NCI-H128 (cell line): Measurements from ENCODE around the gene AP1G2.
"Not testable (repeated sequence)": the region's sequence is repeated elsewhere in the genome, so short reads cannot be mapped to it uniquely, and the experiment has no call there.

Experiments
- DNase-seq: peaks from one replicate; lab custom pipeline; 2025; ENCODE audit not compliant: unreplicated experiment; lab: John Stamatoyannopoulos, UW

The AP1G2 gene, protein sequence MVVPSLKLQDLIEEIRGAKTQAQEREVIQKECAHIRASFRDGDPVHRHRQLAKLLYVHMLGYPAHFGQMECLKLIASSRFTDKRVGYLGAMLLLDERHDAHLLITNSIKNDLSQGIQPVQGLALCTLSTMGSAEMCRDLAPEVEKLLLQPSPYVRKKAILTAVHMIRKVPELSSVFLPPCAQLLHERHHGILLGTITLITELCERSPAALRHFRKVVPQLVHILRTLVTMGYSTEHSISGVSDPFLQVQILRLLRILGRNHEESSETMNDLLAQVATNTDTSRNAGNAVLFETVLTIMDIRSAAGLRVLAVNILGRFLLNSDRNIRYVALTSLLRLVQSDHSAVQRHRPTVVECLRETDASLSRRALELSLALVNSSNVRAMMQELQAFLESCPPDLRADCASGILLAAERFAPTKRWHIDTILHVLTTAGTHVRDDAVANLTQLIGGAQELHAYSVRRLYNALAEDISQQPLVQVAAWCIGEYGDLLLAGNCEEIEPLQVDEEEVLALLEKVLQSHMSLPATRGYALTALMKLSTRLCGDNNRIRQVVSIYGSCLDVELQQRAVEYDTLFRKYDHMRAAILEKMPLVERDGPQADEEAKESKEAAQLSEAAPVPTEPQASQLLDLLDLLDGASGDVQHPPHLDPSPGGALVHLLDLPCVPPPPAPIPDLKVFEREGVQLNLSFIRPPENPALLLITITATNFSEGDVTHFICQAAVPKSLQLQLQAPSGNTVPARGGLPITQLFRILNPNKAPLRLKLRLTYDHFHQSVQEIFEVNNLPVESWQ

DNA sequence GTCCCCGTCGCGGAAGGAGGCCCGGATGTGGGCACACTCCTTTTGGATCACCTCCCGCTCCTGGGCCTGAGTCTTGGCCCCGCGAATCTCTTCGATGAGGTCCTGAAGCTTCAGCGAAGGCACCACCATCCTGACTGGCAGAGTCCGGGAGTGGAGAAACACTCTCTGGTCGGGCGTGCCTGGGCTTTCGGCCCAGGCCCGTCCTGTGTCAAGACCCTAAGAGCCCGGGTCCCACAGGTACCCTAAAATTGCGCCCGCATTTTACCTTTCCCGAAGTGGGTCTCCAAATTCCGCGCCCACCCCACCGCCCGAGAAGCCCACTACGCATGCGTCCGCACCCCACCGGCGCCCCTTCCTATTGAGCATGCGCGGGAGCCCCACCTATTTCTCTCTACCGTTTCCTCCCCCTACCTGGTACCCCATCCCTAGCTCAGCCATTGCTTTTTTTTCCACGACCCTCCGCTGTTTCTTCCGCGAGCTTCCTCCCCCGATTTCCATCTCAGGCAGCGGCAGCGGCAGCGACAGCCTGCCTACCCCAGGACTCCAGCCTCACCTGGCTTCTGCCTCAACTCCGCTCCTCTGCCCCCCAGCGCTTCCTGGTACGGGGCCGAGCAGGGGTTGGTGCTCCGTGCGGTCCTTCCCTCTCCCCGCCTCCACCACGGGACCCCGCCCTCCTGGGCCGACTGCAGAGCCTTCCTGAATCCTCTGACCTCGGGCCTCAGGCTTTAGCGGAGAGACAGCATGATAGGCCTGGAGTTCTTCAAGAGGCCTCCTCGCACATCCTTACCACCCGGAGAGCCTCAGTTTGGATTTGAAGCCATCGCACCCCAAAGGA is at the start of gene AP1G2:
Gene AP1G2 (minus strand): TSS at position 606 of the 835 bp plus-strand sequence. CDS start 477 bp downstream, at position 129.
- DNase-seq, result peak; percentile 68

DNA sequence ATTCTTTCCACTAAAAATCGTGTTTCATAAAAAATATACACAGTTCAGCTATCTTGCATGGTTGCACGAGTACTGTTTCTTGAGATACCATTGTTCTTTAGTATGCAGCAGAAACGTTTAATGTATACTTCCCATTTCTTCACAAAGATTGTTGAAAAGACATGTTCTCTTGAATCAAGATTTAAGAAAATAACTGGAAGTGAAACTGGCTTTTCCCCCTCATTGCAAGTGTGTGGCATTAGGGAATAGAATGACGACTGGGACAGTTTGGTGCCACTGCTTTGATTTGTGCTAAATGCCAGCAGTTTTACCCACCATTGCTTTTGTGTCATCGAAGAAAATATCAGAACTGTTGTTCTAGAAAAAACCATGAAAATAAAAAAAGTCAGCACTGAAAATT is 48.3 kb upstream of the AP1G2 start:
- DNase-seq, result no peak

DNA sequence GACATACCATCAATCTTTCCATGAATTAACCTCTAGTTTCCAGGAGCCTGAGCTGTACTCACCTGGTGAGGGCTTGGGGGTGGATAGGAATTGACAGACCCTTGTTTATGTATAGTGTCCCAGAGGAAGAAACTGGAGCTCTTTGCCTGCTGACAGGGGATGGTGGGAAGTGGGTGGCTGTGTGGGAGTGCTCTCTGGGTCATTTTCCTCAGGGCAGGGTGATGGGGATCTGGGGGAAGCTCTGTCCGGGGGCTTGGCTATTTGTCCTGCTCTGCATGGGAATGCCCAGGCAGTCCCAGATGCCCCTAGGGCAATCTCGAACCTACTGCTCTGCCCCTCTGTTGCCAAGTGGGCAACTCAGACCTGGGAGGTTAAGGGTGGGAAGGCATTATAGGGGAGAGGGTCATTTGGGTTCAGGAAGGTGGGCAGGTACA is 46.8 kb upstream of the AP1G2 start:
- DNase-seq, result no peak

DNA sequence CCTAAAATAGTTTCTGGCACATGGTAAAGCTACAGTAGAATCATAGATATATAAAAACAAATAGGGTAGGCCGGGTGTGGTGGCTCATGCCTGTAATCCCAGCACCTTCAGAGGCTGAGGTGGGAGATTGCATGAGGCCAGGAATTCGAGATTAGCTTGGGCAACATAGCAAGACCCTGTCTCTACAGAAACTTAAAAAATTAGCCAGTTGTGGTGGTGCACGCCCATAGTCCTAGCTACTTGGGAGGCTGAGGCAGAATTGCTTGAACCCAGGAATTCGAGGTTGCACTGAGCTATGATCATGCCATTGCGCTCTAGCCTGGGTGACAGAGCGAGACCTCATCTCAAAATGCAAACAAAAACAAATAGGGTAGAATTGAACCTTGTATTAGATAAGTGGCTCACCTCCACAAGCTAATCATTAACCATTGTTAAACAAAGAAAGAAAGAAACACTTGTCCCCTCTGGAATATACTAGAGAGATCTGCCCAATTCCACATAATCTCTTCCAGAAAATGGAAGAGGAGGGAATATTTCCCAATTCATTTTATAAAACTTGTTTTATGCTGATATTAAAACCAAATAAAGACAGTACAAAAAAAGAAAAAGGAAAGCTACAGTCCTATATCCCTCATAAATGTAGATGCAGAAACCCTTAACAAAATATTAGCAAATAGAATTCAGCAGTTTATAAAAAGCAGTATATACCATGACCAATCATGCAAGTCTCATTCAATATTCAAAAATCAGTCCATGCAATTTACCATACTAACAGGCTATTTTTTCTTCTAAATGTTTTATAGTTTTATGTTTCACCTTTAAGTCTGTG is 45.9 kb upstream of the AP1G2 start:
- no peak for DNase-seq

DNA sequence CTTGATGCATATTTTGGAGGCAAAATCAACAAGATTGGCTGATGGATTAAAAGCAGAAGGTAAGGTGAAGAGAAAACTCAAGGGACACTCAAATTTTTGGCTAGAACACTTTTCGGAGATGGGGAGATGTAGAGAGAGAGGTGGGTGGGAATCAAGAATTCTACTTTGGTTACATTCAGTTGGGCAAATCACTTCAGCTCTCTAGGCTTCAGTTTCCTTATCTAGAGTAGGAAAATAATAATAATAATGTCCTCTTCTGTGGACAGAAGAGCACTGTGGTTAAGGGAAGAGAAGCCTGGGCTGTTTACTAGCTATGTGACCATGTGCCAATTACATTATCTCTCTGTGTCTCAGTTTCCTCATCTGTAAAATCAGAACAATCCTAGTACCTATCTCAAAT is 45.2 kb upstream of the AP1G2 start:
- DNase-seq, result no peak

DNA sequence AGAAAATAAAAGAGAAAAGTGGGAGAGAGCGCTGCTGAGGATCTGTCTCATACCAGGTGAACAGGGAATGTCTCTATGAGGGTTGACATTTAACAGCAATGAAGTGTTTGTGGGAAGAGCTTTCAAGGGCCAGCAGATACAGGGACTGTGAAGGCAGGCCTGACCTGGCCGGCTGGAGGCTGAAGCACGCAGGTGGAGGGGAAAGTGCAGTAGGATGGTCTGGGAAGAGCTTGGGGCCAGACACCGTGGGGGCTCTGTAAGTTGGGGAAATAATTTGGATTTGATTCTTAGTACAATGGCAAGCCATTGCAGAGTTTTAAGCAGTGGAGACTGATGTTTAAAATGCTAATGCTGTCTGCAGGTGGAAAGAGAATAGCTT is 44.8 kb upstream of the AP1G2 start:
- no peak for DNase-seq

DNA sequence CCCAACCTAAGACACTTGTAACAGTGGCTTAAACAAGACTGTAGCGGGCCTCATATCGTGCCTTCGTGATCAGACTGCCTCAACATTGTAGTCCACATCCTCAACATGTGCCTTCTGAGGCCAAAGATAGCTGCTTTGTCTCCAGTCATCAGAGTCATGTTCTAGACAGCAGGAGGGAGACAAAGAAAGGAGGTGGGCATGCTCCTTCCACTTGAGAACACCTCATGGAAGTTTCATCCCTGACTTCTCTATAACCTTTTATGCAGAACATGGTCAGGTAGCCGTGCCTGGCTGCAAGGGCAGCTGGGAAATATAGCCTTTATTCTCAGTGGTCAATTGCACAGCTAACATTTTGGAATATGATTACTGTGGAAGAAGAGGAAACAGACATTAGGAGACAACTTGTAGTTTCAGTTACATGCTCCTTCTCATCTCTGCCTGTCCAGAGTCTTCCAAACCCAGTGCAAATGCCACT is 43.3 kb upstream of the AP1G2 start:
- no peak for DNase-seq

DNA sequence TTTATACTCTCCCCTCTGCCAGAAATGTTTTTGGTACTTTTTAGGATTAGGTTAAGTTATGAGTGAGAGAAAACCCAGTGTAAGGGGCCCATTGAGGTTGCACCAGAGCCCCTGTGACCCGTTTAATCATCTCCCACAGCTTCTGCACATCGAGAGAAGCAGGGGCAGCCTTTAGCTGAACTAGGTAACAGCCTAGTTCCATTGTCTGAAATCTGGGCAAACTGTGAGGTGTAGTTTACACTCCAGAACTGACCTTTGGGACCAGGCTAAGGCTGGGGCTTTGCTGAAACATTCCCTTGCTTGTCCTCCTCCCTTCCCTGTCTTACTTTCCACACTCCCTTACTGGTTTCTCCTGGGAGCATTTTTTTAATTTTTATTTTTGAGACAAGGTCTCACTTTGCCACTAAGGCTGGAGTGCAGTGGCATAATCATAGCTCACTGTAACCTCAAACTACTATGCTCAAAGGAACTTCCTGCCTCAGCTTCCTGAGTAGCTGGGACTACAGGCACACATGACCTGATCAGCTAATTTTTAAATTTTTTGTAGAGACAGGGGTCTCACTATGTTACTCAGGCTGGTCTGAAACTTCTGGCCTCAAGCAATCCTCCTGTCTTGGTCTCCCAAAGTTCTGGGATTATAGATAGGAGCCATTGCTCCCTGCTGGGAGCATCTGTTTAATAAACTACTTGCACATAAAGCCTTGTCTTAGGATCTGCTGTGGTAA is 42.7 kb upstream of the AP1G2 start:
- no peak for DNase-seq

DNA sequence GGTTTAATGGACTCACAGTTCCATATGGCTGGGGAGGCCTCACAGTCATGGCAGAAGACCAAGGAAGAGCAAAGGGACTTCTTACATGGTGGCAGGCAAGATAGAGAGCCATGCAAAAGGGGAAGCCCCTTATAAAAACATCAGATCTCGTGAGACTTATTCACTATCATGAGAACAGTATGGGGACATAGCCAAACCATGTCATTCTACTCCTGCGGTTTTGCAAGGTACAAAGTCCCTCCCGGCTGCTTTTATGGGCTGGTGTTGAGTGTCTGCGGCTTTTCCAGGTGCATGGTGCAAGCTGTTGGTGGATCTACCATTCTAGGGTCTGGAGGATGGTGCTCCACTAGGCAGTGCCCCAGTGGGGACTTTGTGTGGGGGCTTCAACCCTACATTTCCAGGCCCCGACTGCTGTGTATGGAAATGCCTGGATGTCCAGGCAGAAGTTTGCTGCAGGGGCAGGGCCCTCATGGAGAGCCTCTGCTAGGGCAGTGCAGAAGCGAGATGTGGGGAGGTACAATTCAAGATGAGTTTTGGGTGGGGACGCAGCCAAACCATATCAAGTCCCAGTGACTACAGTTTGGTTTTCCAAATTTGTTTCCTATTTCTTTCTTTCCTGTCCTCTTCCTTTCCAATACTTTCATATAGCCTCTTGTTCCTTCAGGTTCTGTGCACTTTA is 42.0 kb upstream of the AP1G2 start:
- DNase-seq, result not testable (repeated sequence)

DNA sequence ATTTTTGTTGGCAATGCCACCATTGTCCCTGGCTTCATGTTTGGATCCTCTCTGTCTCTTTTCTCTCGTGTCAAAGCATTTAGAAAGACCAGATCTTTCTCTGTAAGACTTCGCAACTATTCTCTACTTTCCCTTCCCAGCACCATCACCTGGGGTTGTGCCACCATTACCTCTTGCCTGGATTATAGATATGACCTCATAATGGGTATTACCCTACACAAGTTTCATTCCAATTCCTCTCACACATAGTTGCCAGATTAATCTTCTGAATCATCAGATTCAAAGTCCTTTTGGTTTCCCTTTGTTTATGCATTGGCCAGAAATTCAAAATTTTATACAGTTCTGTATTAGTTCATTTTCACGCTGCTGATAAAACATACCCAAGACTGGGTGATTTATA is 41.4 kb upstream of the AP1G2 start:
- DNase-seq, result no peak

DNA sequence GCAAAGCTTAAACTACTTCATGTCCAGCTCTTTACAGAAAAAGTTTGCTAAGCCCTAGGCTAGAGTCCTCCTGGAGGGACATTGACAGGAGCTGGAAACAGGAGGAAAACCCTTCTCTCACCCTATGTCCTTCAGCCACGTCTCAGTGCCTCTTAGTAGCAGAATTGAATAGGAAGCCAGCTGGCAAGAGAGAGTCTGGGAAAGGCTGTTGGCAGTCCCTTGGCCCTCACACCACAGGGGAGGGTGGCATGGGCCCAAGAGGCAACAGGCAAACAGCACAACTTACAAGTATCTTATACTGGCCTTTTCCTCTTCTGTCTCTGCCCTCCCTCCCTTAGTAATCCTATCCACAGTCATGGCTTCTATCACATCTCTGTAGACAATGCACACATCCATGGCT is 40.9 kb upstream of the AP1G2 start:
- no peak for DNase-seq

DNA sequence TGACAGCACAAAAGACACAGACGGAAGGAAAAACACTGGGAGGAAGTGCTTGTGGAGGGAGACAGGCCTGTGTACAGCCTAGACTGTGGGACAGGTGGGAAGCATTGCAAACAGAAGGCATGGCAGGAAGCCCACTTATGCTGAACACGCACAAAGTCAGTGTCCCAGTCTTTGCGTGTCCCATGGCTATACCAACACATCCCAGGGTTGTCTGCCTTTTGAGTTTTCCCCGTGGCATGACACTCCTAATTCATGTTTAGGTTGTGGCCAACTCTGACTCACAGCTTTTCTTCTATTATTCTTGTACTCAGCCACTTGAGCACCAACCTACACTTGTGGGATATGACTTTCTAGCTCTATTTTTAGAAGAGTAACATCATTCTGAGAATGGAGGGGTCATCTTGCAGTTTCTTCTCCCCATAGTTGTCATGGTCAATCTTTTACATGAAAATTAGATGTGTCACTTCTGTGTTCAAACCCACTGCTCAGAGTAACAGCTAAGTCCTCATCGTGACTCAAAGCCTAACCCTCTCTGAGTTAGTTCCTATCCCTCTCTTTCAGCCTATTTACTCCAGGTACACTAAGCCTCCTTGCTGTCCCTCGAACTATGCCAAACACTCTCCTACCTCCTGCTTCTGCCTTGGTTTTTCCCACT is 38.5 kb upstream of the AP1G2 start:
- DNase-seq, result no peak

DNA sequence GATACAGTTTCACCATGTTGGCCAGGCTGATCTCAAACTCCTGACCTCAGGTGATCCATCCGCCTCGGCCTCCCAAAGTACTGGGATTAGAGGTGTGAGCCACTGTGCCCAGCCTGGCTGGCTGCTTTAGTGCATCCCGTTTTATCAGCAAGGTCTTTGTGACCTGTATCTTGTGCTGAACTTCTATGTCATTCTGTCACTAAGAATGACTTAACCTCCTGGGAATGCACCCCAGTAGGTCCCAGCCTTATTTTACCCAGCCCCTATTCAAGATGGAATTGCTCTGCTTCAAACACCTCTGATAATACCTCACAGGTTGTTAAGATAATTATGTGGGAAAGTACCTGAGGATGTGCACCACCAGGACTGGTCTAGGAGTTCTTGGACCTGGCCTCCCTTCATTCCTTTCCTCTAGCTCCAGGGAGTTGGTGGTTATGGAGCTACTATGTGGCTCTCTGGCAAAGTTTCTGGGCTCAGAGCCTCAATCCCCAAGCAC is 37.1 kb upstream of the AP1G2 start:
- DNase-seq, result no peak

DNA sequence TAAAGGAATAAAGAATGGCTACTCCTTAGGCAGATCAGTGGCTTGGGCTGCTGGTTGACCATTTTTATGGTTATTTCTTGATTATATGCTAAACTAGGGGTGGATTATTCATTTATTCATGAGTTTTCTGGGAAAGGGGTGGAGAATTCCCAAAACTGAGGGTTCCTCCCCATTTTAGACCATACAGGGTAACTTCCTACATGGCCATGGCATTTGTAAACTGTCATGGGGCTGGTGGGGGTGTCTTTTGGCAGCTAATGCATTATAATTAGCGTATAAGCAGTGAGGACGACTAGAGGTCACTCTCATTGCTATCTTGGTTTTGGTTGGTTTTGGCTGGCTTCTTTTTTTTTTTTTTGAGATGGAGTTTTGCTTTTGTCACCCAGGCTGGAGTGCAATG is 36.6 kb upstream of the AP1G2 start:
- DNase-seq, result no peak

DNA sequence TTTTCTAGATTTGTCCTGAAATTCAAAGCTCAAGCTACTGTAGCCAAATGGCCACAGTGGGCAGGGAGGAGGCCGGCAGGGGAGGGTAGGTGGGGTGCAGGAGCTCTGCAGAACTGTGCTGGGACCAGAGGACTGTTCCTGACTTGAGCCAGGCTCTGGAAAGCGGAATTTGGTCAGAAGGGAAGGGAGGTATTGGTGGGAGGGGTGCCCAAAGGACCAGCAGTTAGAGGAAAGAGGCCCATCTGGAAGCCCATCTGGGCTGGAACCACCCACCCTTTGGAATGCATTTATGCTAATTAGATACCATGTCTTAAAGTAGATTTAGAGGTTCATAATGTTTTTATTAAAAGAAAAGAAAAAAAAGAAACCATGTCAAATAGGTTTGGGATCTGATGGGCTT is 35.5 kb upstream of the AP1G2 start:
- no peak for DNase-seq

DNA sequence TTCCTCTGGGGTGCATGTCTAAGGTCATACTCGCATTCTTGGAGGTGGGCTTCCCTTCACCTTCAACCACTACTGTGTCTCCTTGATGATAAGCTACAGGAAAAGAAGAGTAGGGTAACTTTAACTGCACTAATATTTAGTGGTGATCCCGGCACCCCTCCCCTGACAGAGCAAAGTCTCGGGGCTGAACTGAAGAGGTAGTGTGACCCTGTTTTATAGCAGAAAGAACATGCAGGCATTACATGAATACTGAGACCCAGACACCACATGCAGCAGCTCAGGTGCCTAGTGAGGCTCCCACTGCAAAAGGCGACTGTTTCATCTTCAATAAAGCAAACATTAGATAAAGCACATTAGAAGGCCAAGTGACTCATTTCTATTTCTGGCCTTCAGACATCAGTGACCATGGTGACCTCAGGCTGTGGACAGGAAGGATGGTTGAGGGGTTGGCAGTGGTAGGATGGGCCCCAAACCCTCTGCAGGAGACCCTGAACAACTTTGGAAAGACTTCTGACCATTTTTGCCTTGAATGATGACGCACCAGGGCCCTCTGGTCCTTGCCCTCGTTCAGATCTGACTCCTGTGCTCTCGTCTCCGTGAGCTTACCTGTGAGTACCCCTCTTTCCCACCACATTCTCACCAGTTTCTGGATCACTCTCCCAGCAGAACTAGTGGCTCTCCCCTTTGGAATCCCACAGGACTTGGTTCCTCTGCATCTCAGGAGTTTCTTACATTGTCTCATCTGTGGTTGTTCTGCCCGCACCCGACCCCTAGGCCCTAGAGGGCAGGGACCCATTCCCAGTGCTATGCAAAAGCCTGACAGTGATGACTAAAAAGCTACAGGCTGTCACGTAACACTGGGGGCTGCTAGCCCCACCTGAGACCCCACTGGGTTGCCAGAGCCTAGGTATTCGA is 34.8 kb upstream of the AP1G2 start:
- DNase-seq, result no peak

DNA sequence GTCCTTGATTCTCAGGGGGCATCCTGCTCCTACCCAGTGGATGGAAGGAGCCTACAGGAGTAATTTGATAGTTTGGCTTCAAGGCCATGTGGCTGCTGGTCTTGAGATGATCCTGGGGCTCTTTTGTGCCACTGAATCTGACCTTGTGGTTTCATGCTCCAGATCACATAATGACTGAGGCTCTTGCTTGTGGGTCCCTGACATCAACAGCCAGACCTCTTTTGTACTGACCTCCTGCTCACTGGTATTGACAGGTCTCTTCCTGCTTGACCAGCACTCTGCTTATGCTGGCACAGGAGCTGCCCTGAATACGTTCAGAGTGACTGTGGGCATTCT is 34.2 kb upstream of the AP1G2 start:
- no peak for DNase-seq

DNA sequence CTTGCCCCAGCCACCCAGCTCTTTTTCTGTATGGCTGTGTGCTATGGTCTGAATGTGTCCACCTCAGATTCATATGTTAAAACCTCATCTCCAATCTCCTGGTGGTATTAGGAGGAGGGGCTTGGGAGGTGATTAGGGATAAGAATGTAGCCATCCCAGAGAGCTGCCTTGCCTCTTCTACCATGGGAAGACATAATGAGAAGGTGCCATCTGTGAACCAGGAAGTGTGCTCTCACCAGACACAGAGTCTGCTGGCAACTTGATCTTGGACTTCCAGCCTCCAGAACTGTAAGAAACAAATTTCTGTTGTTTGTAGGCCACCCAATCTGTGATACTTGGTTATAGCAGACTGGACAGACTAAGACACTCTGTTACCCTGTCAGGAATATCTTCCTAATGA is 33.8 kb upstream of the AP1G2 start:
- no peak for DNase-seq
